COLO668 (cell line): Measurements from ENCODE around the gene CWC15.
"Not testable (repeated sequence)": the region's sequence is repeated elsewhere in the genome, so short reads cannot be mapped to it uniquely, and the experiment has no call there.

ENCODE experiments used
- DNase-seq: peaks from one replicate; lab custom pipeline; 2025; ENCODE audit not compliant: unreplicated experiment; lab: John Stamatoyannopoulos, UW

CWC15 gene

DNA sequence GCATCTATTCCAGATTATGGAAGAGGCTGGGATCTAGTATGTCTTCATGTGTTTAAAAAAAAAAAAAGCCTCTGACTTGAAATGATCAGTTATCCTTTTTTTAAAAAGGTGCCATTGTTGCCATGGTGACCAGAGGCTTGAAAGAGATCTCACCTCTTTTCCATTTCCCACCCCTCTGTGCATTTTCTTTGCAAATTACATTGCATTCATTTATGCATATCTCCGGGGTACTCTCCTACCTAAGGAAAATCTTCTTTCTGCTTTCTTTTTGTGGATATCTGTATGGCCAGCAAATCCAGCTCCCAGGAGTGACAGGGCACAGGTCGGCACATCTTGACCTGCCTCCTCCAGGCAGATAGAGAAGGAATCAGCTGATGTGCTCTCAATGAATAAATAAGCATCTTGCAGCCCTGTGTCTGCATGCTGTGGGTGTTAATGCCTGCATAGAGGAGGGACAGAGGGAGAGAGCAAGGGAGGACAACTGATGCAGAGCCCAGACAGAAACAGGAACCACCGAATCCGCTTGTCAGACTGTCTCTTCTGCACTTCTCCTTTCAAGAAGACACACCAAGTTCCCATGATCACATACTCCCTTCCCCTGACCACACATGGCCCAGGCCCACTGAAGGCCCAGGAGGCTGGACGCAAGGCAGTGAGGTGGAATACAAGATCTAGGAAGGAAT, 50.9 kb downstream of the CWC15 start:
- DNase-seq, result no peak

DNA sequence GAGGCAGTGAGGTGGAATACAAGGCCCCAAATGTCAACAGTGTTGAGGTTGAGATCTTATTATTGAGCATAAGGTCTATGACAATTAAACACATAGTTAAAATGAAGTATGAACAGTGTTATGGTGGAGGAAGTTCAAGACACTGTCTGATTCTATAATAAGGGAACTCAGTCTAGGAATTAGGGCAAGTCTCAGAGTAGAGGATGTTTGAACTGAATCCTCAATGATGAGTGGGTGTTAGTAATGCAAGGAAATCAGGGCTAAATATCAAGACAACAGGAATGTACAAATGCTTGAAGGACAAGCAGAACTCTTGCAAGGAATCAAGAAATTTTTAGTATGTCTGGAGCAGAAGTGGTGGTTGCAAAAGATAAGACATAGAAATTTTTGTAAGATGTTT, 53.0 kb downstream of the CWC15 start:
- DNase-seq, result no peak

- not testable (repeated sequence) for DNase-seq
Measured at GRCh38 chr11:94913718-94914394, 59.5 kb downstream of the CWC15 start.

DNA sequence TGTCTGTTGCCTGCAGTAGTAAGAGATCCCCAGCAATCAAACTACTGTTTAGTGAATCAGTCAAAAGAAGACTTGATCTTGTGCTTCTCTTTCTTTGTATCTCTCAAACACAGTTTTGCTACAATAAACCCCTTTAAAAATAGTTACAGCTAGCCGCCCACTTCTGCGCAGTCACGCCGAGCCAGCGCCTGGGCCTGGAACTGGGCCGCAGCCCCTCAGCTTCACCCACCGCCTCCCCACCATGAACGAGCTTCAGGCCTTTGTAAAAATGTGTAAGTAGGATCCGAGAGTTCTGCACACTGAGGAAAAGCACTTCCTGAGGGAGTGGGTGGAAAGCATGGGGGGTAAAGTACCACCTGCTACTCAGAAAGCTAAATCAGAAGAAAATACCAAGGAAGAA, 60.5 kb downstream of the CWC15 start:
- DNase-seq, result no peak
